ENCODE measurements around the gene EFCAB14.
"Not testable (repeated sequence)": the region's sequence is repeated elsewhere in the genome, so short reads cannot be mapped to it uniquely, and the experiment has no call there.

EFCAB14 gene

DNA sequence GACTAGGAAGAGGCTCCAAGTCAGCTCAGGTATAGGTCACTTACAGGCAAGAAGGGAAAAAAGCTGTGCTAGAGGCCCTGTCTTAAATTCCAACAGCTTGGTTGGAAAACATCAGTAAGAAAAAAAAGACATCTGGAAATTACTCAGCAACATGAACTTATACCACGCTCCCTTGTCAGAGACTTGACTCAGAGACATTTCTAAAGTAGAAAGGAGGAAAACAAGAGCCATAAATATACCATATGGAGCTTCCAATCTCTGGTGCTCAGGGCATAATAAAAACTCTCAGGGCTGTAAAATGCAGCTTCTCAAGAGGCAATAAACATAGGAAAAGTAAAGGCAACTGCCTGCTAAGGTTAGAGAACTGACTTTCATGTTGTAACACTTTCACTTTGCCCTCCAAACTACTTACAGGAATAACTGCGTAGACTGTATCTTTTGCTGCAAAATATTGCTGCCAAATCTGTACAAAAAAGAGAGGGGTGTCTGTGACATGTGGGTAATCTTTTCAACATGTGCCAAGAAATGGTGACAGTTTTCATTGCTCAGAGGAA lies 65.4 kb downstream of the EFCAB14 start:
- DNase-seq = no peak

DNA sequence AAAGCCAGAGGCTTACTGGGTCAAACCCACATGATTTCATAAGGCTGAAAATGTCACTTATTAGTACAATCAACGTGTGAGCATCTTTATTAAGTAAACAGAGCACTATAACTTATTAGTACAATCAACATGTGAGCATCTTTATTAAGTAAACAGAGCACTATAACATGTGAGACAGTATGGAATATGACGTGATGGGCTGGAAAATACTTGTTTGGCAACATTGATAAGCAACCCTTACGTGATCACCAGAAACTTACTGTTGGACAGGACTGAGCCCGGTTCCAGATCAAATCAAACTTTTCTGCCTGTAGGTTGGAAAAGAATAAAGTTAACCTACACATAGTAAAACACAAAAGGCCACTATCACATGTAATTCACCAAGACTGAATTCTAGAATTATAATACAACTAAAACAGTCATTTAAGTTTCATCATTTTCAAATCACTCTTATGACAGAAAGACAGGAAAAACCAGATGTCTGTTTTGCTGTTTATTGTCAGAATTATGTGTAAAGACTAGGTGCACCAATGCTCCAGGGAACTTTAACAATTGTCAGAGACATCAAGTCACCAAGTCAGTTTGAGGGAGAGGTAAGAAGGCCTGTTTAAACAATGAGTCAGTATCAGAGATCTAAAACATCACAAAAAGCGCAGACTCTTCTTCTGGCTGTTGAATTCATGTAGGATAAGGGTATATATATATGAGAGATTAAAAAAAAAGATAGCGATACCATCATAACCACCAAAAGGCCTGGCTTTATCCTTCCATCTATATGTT lies 66.4 kb downstream of the EFCAB14 start:
- no peak for DNase-seq

DNA sequence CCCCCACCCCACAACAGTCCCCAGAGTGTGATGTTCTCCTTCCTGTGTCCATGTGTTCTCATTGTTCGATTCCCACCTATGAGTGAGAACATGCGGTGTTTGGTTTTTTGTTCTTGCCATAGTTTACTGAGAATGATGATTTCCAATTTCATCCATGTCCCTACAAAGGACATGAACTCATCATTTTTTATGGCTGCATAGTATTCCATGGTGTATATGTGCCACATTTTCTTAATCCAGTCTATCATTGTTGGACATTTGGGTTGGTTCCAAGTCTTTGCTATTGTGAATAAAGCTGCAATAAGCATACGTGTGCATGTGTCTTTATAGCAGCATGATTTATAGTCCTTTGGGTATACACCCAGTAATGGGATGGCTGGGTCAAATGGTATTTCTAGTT lies 67.8 kb downstream of the EFCAB14 start:
- not testable (repeated sequence) for DNase-seq

DNA sequence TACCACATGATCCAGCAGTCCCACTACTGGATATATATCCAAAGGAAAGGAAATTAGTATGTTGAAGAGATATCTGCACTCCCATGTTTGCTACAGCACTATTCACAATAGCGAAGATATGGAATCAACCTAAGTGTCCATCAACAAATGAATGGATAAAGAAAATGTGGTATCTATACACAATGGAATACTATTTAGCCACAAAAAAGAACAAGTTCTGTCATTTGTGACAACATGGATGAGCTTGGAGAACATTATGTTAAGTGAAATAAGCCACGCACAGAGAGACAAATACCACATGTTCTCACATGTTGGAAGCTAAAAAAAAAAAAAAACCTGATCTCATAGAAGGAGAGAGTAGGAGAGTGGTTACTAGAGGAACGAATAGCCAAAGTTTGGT lies 68.4 kb downstream of the EFCAB14 start:
- DNase-seq = no peak

DNA sequence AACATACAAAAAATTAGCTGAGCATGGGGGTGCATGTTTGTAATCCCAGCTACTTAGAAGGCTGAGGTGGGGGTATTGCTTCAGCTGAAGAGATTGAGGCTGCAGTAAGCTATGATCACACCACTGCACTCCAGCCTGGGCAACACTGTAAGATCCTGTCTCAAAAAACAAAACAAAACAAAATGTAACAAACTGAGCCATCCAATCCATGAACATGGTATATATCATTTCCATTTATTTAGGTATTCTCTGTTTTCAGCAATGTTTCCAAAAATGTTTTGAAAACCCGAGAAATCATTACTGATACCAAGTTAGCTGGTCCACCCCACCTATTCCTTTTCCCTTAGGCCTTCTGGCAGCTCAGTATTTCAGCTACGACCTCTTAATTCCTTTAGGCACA lies 69.2 kb downstream of the EFCAB14 start:
- no peak for DNase-seq

DNA sequence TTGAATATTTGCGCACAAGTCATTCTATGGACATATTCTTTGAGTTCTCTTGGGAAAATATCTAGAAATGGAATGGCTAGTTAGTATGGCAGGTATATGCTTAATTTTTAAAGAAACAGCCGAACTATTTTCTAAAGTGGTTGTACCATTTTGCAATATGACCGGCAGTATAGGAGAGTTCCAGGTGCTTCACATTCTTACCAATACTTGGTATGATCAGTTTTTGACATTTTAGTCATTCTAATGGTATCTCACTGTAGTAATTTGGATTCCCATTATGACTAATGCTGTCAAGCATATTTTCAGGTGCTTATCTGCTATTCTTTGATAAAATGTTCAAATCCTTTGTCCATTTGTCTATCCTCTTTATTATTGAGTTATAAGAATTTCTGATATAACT lies 71.3 kb downstream of the EFCAB14 start:
- DNase-seq = no peak

DNA sequence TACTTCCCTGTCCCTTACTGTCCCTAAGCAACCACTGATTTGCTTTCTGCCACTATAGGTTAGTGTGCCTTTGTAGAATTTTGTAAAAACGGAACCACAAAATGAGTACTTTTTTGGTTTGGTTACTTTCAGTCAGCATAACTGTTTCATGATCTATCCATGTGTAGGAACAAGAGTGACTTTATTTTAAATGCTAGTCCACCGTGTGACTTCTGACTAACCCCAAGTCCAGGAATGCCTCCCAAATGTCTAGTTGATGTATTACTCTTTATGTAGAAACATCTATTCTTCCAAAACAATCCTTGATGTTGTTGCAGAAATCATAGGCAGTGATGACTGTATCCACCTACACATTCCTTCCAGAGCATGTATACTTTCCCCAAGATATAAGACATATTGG lies 72.1 kb downstream of the EFCAB14 start:
- DNase-seq = no peak

DNA sequence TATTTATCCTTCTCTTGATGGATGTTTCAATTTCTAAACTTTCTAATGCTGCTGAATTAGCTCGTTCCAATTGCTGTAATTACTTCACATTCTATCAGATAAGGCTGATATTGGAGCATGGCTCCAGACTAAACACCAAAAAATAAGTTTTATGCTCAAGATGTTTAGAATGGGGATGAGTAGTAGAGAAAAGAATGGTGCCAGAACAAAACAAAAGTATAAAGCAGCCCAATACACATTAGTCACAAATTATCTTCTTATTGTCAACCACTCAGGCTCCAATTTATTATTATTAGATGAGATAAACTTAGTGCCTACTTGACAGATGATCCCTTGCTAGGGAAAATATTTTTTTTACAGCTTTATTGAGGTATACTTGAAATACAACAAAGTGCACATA lies 72.6 kb downstream of the EFCAB14 start:
- DNase-seq = no peak

DNA sequence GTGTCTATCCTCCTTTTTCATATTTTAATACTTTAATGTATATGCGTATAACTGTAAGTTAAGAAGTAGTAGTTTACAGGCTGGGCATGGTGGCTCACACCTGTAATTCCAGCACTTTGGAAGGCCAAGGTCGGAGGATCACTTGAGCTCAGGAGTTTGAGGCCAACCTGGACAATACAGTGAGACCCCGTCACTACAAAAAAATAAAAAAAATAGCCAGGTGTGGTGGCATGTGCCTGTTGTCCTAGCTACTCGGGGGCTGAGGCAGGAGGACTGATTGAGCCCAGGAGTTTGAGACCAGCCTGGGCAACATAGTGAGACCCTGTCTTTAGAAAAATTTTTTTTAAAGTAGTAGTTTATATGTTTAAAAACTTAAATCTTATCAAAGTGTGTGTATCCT lies 73.1 kb downstream of the EFCAB14 start:
- no peak for DNase-seq

DNA sequence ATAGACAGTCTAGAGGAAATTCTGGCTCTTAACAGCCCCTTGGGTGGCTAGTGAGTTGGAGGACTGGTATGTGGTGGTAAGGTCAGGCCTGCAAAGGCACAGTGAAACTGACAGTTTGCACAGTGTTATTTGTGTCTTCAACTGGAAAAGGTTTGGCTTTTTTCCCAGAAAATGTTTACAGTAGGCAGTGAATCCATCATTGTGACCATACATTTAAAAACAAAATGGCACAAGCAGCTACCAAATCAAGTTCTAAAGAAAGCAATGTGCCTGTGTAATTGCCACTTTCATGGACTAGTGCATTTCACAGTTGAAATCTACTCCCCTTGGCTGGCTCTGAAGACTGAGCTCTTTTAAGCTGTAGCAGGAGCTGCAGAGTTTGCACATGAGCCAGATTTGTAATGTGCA lies 75.5 kb downstream of the EFCAB14 start:
- DNase-seq = peak in 1 of 14 donors; percentile 74

DNA sequence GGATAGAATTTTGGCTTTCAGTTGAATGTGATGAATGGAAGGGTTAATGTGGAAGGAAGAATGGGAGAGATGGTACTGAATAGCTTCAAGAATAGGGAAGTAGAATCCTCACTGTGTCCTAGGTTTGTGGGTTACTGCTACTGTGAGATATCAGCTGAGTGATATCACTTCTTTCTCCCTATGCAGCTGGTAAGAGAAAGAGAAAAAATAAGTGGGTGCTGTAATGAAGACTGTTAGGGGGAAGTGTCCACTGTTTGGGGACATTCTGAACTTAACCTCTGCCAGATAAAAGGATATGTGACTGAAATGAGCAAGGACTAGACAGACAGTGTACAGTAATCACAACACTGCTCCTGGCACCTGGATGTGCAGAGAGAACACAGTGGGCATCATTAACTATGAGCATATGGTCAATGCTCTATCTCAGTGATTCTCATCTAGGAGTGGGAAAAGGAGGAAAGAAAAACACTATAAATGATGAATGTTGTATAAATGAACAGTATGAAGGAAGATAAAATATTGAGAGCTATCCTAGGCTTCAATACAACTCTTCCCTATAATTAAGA lies 76.7 kb downstream of the EFCAB14 start:
- DNase-seq = peak in 1 of 14 donors; percentile 50

DNA sequence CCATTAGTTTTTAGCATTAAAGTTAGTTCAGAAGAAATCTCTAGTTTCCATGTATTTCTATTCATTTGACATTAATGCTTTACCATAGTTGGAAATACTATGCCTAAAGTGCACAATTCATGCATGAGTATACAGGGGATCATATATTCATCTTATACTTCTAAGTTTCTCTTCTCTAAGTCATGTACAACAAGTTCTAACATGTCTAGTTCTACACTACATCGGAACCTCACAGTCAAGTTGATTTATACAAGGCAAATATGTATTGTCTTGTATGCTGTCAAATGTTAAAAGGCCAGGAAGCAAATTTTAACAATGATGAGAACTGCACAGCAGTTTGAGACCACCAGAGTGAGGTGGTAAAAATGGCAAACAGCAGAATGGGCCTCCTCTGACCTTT lies 79.4 kb downstream of the EFCAB14 start:
- no peak for DNase-seq

DNA sequence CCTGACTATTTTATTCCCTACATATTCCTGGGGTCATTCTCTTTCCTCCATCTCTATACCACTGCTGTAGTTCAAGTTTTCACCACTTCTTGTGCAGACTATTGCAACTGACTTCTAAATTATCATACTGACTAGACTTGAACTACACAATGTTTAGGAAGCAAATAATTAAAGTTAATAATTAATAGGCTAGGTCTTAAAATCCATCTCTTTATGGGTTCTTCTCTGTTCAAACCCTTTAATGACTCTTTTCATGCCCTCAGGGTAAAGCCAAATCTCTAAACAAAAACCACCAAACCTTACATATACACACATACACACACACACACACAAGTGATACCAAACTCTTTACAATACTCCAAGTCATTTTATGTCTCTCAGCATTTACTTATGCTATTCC lies 80.0 kb downstream of the EFCAB14 start:
- DNase-seq = no peak

DNA sequence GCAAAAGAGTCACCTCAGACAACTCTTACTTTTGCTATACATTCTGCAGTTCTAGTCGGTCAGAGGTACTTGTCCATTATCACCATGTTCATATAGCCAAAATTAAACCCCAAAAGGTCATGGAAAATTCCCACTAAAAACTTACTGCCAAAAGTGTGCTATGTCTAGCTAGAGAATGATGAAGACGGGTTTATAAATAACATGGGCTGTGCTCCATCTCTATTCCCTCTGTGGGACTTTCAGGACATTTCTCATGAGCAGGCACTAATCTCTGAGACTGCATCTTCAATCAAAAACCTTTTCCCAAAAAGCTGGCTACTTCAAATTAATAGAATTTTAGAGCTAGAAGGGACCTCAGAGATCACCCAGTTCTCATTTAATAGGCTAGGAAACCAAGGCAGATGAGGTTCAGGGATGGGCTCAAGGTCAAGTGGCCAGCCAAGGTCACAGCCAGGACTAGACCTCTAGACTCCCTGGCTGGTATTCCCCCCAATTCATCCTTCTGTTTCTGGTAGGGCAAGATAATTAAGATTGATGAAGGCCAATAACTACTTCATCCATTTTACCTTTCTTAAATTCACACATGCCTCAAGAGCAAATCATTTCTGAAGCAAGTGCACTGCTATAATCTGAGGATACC lies 81.3 kb downstream of the EFCAB14 start:
- peak in 1 of 14 donors; percentile 37 for DNase-seq

DNA sequence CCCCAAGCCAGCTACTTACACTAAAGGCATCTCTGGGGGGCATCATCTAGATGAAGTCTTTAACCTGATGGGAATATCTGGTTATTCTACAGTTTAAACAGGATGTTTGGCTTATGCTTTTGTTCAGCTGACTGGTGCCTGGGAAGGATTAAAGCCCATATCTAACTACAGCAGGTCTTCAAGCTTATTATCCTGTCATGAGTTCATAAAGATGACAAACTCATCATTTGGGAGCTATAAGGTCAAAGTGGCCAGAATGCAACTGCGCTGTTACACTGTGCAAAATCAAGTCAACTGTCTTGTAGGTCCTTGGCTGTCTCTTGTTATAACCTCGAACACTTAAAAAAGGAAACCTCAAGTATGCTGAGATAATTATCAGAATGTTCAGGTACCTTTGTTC lies 83.7 kb downstream of the EFCAB14 start:
- no peak for DNase-seq

DNA sequence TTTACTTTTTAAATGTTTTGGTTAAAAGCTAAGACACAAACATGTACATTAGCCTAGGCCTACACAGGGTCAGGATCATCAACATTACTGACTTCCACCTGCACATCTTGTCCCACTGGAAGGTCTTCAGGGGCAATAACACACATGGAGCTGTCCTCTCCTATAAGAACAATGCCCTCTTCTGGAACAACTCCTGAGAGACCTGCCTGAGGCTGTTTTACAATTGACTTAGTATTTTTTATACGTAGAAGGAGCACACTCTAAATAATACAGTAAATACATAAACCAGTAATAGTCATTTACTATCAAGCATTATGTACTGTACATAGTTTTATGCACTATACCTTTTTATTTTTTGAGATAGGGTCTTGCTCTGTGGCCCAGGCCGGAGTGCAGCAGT lies 88.2 kb downstream of the EFCAB14 start:
- no peak for DNase-seq

All from C1 segment of cervical spinal cord (tissue), 14 donors.